Stimulated activated CD4-positive, alpha-beta T cell treated with anti-CD3 and anti-CD28 coated beads, Interleukin-15, amount 100 ng/mL, for 24 hours (primary cell): ENCODE results near the gene TMEM79.
A peak's percentile ranks its signal among the peaks of the same experiment; 100 is the strongest.

Source experiments
- DNase-seq: peaks from one replicate; pipeline ENCODE4 v3.0.0-alpha.2; 2020

Gene TMEM79

DNA sequence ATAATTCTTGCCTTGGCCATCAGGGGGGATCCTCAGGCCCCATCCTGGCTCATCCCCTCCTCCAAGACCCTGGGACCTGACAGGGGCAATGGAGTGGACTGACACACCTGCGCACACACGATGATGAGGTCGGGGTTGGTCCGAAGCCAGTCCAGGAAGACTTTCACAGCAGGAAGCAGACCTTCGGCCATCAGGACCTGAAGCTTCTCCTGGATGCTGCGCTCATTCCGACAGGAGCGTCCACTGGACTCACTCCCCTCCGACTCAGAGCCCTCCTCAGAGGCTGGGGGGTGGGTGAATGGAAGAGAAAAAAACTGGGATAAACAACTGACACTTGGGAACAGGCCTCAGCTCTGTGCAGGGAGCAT lies 20.9 kb upstream of the TMEM79 start:
- DNase-seq: no peak

DNA sequence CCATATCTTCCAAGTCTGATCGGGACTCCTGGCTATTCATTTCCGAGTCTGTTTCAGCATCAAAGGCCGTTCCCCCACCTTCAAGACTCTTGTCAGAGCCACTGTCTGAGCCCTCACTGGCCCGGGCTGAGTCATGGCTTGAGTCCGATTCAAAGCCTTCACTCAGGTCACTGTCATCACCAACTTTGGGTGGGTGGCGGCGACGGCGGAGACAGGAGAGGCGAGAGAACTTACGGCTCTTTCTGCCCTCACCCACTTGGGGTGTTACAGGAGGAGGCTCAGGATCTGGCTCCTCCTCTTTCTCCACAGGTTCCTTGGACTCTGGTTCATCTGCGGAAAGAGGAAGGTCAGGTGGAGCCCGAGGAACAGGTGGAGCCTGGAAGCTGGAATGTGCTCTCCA lies 18.1 kb upstream of the TMEM79 start:
- no peak for DNase-seq

DNA sequence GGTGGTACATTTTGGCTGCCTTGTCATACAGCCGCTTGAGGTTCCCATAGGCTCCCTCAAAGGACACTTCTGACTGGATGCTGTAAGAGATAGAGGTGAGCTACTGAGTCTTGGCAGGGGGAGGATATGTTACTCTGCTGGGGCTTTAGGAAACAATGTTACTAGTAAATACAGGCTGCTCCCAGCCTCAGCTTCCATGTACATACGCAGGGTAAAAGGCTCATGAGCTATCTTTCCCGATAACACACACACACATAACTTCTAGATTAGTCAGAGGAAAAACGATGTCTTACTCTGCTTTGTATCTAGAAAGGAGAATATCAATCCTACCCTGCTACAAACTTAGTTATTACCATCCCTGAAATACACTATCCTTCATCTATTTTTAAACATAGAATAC lies 15.8 kb upstream of the TMEM79 start:
- DNase-seq: no peak

DNA sequence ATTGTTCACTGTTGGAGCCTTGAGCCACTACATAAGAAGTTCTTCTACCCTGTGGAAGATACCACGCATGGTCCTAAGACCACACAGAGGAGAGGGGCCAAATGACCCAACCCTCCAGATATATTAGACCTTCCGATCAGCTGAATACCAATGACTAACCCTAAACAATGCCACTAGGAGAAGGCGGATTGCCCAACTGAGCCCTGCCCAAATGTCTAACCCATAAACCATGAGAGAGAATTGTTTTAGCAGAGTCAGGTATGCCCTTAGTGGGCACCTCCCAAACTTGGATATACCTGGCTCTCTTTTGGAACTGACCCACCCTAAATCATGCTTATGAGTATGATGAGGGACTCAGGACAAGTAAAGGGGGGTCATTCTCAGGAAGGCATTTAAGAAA lies 13.8 kb upstream of the TMEM79 start:
- no peak for DNase-seq

DNA sequence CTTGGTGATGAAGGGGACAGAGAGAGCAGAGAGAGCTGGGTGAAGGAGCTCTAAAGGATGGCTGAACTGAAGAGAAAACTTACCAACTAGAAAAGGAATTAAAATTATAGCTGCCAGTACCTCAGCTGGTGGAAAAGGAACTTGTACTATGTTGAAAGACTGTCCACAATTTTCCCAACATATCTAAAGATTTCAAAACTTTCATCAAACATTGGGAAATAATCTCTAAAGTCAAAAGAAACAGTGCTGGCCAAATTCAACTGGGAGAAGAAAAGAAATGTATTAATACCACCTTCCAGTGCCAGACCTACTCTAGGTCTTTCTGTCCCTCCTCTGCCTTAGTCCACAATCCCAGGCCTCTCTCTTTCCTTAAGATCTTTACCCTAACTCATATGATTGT lies 7.6 kb upstream of the TMEM79 start:
- no peak for DNase-seq

DNA sequence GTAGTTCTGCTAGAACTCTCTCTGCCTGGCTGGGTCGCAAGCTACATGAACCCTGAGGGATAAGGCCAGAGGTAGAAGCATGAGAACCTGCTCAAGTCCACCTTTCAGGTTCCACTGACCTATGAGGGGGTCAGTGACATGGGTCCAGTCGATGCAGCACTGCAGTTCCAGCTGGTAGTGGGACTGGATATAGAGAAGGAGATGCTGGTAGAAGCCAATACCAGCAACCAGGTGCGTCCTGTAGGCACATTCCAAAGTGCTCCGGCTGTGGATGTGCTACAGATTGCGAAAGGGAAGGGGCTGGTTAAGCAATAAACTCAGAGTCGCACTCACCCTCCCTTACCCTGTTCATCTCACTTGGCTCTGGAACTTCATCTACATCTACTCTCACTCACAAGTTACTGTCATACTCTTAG lies 7.2 kb upstream of the TMEM79 start:
- DNase-seq: no peak

DNA sequence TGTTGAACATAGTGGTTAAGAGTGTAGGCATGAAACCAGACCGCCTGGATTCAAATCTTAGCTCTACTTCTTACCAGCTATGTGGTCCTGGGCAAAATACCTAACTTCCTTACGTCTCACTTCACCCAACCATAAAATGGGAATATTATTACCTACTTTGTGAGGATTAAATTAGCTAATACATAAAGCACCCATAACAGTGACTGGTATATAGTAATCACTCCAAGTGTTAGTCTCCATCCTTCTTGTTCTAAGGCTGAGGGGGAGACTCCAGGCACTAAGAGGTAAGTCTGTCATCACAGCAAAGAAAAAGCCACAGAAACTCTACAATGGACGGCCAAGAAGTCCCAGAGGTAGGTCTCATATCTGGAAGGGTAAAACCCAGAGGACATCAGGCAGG lies 4.3 kb upstream of the TMEM79 start:
- DNase-seq: no peak

DNA sequence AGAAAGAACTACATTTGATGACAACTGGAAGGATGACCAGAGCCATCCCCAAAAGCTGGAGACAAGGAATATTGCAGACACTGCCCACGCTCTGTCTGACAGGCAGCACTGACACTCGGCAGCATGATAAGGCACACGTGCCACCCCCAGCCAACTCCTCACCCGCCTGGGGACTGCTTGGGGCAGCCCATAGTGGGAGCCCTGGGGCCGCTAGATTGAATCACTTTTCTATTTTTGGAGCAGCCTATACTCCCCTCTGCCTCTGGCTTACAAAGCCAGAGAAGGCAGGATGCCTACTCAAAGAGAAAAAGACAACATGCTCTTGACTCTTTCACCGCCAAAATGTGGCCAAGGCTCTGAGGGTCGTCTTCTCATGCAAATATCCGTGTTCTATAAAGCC lies 2.8 kb upstream of the TMEM79 start:
- DNase-seq: peak; percentile 70

DNA sequence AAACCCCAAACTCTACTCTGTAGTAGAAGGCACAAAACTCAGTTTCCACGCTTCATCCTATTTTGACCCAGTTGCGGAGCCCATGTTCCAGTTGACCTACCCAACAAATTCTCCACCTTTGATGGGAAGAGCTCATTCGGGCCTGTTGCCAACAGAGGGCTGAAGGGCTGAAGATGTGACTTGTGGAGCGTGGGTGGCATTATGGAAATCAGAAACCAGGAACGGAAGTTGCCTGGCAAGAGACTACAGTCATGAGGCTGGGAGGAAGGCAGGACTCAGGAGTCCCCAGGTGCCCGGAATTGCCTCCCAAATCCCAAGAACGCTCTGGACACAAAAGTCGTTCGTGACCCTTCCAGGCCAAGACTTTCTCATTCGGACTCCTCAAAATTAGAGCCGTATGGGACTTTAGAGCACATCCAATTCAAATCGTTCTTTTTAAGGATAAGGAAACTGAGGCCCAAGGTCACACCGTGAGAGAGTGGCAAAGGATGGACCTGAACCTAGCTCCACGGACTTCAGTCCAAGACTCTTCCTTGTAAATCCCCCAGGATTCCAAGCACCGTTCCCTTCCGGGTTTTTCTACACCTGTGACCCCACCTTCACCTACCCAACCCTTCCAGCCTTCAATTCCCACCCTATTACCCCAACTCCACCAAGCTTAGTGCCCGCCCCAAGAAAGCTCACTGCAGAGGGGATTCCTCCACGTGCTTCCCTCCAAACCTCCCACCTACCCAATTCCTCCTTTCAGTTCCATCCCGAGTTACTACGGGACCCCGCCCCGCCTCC lies 2.2 kb upstream of the TMEM79 start:
- DNase-seq: peak; percentile 59

DNA sequence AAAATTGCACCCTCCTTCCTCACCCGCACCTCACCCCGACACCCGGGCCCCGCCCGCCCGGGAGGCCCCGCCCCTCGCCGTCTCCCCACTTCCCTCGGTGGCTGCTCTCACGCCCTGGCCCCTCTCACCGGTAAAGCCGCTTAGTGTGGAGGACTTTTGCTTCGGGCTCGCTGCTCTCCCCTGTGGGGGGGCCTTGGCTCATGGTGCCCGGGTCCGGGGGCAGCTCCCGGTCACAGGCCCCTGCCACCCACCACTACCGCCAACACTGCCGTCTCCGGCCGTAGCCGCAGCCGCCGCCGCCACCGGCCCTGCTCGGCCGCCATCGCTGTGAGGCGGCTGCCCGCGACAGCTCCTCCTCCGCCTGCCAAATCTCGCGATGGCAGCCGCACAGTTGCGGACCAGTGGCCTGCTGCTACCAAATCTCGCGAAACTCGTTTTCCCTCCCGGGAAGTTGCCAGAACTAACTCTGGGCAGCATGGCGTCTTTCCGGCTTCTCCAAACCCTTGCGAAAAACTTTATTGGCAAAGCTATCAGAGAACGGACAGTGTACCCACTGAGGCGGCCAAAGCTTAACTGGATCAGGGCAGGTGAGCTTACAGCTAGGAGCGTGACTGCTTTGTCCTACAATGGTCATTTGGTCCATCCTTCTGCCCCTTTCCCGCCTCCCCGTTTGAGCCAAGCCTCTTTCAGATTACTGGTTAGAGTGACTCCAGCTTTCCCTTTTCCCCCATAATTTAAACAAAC lies 1.5 kb upstream of the TMEM79 start, which contains the start of gene SMG5:
SMG5 (minus strand) TSS at position 347 of the 744 bp plus-strand sequence; CDS start at position 202, 145 bp downstream.
- DNase-seq: peak; percentile 97

DNA sequence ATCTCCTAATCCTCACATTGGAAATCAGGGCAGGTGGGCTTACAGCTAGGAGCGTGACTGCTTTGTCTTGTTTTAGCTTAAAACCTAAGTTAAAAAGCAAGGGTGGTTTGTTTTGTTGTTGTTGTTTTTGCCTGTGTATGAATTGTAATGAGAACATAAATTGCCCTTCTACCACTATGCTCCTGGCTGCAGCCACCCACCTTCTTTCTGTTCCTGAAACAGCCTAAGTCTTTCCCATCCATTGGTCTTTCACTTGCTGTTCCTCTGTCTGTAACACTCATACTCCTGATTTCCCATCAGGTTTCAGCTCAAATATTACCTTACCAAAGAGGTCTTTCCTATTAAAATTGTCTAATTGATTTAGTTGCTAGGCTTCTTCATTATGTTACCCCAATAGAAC lies 604 bp upstream of the TMEM79 start:
- no peak for DNase-seq

DNA sequence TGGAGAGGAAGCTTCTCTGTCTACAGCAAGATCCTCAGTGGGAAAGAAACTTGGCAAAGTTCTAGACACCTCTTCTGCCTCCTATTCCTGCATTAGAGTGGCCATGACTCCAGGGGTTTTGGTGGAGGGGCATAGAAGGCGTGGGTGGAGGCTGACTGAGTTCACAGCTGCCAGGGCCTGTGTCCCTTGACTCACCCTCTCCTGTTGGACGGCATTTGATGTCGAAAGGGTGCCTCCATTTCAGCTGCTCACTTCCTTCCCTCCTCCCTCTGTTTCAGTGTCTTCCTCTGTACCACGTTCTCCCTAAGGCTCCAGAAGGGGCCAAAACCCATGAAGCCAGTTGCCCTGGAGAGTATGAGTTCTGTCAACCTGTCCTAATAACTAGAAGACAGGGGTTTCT lies 632 bp downstream of the TMEM79 start:
- DNase-seq: no peak

DNA sequence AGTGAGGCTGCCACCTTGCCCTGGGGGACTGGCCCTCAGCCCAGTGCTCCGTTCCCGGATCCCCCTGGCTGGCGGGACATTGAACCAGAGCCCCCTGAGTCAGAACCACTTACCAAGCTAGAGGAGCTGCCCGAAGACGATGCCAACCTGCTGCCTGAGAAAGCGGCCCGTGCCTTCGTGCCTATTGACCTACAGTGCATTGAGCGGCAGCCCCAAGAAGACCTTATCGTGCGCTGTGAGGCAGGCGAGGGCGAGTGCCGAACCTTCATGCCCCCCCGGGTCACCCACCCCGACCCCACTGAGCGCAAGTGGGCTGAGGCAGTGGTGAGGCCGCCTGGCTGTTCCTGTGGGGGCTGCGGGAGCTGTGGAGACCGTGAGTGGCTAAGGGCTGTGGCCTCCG lies 1.3 kb downstream of the TMEM79 start:
- DNase-seq: no peak

DNA sequence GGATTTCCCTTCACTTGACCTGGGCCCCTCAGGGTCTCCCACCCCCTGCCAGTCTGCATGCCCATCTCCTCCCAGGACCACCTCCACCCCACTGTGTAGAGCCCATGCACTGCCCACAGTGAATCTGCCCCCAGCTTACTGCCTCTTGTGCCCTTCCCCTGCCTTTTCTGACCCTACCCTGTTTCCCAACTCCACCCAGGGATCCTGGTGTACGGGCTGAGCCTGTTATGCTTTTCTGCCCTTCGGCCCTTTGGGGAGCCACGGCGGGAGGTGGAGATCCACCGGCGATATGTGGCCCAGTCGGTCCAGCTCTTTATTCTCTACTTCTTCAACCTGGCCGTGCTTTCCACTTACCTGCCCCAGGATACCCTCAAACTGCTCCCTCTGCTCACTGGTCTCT lies 1.9 kb downstream of the TMEM79 start:
- no peak for DNase-seq

DNA sequence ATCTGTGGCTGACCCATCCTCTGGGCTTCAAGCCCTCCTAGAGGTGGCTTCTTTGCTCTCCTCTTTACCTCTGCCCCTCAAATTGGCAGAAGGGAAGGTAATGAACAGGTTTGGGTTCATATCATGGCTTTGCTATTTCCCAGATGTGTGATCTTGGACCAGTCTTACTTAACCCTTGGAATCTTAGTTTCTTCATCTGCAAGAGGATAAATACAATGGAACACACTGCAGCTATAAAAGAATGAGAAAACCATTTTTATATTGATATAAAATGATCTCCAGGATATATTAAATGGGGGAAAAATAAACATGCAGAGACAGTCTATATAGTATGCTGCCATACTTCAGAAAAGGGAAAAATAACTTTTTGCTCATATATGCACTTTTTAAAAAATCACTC lies 5.7 kb downstream of the TMEM79 start:
- DNase-seq: no peak

DNA sequence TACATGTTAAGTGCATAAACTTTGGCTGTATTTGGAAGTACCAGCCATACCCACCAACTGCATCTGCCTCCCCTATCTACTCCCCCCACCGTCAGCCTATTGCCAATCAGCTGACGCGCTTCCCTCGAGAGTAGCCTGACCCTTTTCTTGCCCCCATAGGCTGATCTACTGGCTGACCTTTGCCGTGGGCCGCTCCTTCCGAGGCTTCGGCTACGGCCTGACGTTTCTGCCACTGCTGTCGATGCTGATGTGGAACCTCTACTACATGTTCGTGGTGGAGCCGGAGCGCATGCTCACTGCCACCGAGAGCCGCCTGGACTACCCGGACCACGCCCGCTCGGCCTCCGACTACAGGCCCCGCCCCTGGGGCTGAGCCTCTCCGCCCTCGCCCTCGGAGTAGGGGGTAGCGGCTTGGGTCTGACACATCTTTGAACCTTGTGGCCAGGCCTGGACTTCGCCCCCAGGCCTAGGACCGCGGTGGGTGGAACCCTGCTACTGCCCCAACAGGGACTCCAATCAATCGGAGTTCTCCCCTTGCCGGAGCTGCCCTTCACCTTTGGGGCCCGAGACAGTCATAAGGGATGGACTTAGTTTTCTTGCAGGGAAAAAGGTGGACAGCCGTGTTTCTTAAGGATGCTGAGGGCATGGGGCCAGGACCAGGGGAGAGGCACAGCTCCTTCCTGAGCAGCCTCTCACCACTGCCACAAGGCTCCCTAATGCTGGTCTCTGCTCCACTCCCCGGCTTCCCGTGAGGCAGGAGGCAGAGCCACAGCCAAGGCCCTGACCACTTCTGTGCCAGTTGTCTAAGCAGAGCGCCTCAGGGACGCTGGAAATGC lies 7.3 kb downstream of the TMEM79 start:
- peak; percentile 44 for DNase-seq

DNA sequence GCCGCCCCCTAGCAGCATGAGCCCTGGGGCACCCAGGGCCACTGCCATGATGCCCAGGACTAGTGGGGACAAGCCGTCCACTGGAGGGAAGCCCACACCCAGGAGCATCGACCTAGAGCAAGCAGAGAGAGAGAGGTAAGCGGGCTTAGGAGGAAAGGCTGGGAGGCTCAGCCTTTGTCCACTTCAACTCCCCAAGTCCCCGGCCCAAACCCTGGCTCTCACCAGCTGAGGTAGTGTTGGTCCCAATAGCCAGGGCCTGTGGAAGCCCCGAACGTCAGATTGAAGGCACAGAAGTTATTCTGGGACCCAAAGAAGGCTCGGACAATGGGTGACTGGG lies 8.9 kb downstream of the TMEM79 start:
- DNase-seq: no peak

DNA sequence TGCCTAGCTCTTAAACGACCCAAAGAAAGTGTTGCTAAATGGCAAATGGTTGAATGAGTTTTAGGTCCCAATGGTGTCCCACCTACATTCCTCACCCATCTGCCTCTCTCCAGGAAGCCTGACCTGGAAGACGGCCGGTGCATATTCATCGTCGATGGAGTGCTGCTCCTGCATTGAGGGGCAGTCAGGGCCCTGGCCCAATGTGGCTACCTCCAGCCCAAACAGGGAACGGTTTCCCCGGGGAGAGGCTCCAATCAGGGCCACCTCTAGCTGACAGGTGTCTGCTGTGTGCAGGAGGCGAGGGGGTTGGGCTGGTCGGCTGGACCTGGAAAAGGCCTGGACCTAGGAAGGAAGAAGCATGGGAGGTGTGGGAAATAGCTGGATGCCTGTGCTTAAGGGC lies 9.8 kb downstream of the TMEM79 start:
- no peak for DNase-seq

DNA sequence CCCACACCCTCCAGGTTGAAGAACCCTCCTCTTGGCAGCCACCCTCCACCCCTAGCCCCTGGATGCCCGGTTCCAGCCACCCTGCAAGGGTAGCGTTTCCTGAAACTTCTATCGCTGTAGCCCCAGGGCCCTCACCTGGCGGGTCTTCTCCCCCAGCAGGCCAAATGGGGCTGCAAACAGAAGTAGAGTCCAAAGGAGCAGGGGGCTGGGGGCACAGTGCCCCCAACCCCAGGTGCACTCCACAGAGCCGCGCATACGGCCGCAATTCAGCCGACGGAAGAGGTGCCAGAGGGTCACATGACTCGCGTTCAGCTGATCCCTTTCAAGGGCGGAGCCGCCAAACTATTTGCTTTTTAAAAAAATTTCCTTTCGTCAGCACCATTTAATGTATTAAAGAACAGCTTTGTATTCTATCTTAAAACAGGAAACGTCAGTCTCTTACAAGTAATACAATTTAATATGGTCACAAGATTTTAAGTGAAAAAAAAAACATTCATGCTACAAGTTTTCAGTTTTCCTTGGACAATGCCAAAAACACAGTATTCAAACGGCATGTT lies 11.3 kb downstream of the TMEM79 start, which contains the start of gene GLMP:
GLMP (minus strand) TSS at position 289 of the 557 bp plus-strand sequence; CDS start at position 255, 34 bp downstream.
- peak; percentile 69 for DNase-seq

DNA sequence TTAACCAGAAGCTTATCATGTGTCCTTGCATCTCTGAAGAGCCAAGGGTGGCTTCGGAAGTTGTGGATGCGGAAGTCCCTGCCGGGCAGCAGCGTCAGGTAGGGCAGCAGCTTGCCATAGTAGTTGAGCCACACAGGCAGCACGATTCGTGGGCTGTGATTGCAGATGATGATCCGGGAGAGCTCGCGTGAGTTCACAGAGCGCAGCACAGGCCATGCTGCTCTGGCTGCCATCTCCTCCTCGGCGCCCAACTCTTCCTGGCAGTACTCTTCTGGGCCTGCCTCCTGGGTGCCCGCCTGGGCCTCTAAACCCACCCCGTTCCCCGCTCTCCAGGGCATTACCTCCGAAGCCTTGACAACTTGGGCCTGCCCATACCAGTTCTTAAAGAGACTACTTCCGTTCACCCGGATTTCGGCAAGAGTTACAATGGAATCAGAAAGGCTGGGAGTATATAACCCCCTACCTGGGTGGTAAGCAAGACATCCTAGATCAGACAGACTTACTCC lies 14.8 kb downstream of the TMEM79 start, which contains the start of gene VHLL:
VHLL (minus strand) TSS at position 456 of the 506 bp plus-strand sequence; CDS start at position 338, 118 bp downstream.
- DNase-seq: no peak

DNA sequence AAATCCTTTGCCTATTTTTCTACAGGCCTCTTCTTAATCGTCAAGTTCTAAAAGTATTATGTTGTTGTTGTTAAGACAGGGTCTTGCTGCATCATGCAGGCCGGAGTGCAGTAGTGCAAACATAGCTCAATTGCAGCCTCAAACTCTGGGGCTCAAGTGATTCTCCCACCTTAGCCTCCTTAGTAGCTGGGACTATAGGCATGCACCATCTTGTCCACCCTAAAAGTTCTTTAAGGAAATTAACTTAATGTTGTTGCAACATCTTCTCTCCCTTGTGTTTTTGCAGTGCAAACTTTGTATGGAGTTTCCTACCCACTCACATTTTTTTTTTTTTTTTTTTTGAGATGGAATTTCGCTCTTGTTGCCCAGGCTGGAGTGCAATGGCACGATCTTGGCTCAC lies 19.1 kb downstream of the TMEM79 start:
- DNase-seq: no peak

DNA sequence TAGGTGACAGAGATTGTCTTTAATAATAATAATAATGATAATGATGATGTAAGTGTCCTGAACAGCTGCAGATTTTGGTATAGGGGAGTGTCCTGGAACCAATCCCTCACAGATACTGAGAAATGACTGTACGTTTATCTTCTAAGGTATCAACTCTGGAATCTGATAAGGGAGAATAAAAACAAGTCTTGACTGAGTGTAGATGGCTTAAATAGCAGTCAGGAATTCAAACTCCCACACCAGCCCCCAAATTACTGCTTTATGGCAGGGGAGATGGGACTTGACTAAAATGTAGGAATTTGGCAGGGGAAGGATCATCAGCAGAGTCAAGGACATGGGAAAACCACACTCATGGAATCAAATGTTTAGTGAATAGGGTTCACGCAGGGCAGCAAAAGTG lies 21.1 kb downstream of the TMEM79 start:
- DNase-seq: no peak

DNA sequence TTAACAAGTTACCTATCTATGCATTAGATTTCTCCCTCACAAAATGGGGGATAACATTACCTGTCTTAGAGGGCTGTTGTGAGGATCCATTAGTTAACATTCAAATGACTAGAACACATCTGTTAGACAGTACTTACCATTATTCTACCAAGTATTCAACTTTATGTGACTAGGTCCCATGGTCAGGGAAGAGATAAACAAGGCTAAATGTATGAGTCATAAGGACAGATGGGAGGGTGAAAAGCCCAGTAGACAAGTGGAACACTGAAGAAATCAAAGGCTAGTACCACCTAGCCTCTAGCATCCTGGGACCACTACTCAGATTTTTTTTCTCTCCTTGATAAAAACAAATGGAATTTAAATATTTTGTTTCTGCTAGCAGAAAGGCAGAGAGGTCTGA lies 24.0 kb downstream of the TMEM79 start:
- DNase-seq: no peak
